ENCODE data around the gene ST7L.
A peak's percentile ranks its signal among the peaks of the same experiment; 100 is the strongest.

Gene ST7L

GRCh38 chr1:112518186-112518585 is 100.8 kb downstream of the ST7L start:
- H3K36me3 ChIP-seq (ENCODE audit: control insufficient read depth, insufficient read depth, low read length) = no peaks in the 10 kb centered on the region
- H3K27me3 ChIP-seq (ENCODE audit: control insufficient read depth, insufficient read depth, low read length) = no peaks in the 10 kb centered on the region

GRCh38 chr1:112517646-112518045 is 101.3 kb downstream of the ST7L start:
- Histone ChIP-seq H3K9me3 (ENCODE audit: control insufficient read depth, low read length) (no peaks in the 10 kb centered on the region), H3K36me3 (ENCODE audit: control insufficient read depth, insufficient read depth, low read length) (no peaks in the 10 kb centered on the region), H3K4me3 (ENCODE audit: low read length) (no peak overlapping the region), H3K9ac (ENCODE audit: low read length) (no peak overlapping the region), H3K4me1 (ENCODE audit: control insufficient read depth, insufficient read depth, low read length) (peaks cover 11% of the 10 kb centered on the region), H3K27me3 (ENCODE audit: control insufficient read depth, insufficient read depth, low read length) (no peaks in the 10 kb centered on the region)

More at GRCh38 chr1:112518186-112518585, 100.8 kb downstream of the ST7L start:
- Histone ChIP-seq H3K4me3 (ENCODE audit: low read length) (no peak overlapping the region), H3K9ac (ENCODE audit: low read length) (no peak overlapping the region), H3K4me1 (ENCODE audit: control insufficient read depth, insufficient read depth, low read length) (peaks cover 11% of the 10 kb centered on the region), H3K9me3 (ENCODE audit: control insufficient read depth, low read length) (no peaks in the 10 kb centered on the region)

GRCh38 chr1:112517231-112517630 is 101.7 kb downstream of the ST7L start:
- Histone ChIP-seq H3K9me3 (ENCODE audit: control insufficient read depth, low read length) (no peaks in the 10 kb centered on the region), H3K36me3 (ENCODE audit: control insufficient read depth, insufficient read depth, low read length) (no peaks in the 10 kb centered on the region), H3K27me3 (ENCODE audit: control insufficient read depth, insufficient read depth, low read length) (peaks cover under 1% of the 10 kb centered on the region), H3K9ac (ENCODE audit: low read length) (no peak overlapping the region), H3K4me1 (ENCODE audit: control insufficient read depth, insufficient read depth, low read length) (peaks cover 11% of the 10 kb centered on the region), H3K4me3 (ENCODE audit: low read length) (no peak overlapping the region)

GRCh38 chr1:112516141-112516540 is 102.8 kb downstream of the ST7L start:
- Histone ChIP-seq H3K4me3 (ENCODE audit: low read length) (no peak overlapping the region), H3K4me1 (ENCODE audit: control insufficient read depth, insufficient read depth, low read length) (peaks cover 11% of the 10 kb centered on the region), H3K9ac (ENCODE audit: low read length) (no peak overlapping the region), H3K9me3 (ENCODE audit: control insufficient read depth, low read length) (no peaks in the 10 kb centered on the region), H3K36me3 (ENCODE audit: control insufficient read depth, insufficient read depth, low read length) (no peaks in the 10 kb centered on the region), H3K27me3 (ENCODE audit: control insufficient read depth, insufficient read depth, low read length) (peaks cover 5% of the 10 kb centered on the region)

GRCh38 chr1:112515311-112516009 is 103.5 kb downstream of the ST7L start:
- H3K4me3 ChIP-seq (ENCODE audit: low read length) = no peak overlapping the region
- no peaks in the 10 kb centered on the region for H3K9me3 ChIP-seq (ENCODE audit: control insufficient read depth, low read length)
- H3K9ac ChIP-seq (ENCODE audit: low read length) = no peak overlapping the region
- peaks cover 11% of the 10 kb centered on the region for H3K4me1 ChIP-seq (ENCODE audit: control insufficient read depth, insufficient read depth, low read length)
- H3K36me3 ChIP-seq (ENCODE audit: control insufficient read depth, insufficient read depth, low read length) = no peaks in the 10 kb centered on the region
- H3K27me3 ChIP-seq (ENCODE audit: control insufficient read depth, insufficient read depth, low read length) = peaks cover 11% of the 10 kb centered on the region

GRCh38 chr1:112514901-112515300 is 104.0 kb downstream of the ST7L start:
- no peak overlapping the region for H3K9ac ChIP-seq (ENCODE audit: low read length)
- H3K36me3 ChIP-seq (ENCODE audit: control insufficient read depth, insufficient read depth, low read length) = no peaks in the 10 kb centered on the region
- H3K27me3 ChIP-seq (ENCODE audit: control insufficient read depth, insufficient read depth, low read length) = peaks cover 17% of the 10 kb centered on the region
- H3K9me3 ChIP-seq (ENCODE audit: control insufficient read depth, low read length) = no peaks in the 10 kb centered on the region
- no peak overlapping the region for H3K4me3 ChIP-seq (ENCODE audit: low read length)
- H3K4me1 ChIP-seq (ENCODE audit: control insufficient read depth, insufficient read depth, low read length) = peaks cover 11% of the 10 kb centered on the region

GRCh38 chr1:112513112-112513870 is 105.7 kb downstream of the ST7L start:
- Histone ChIP-seq H3K36me3 (ENCODE audit: control insufficient read depth, insufficient read depth, low read length) (no peaks in the 10 kb centered on the region), H3K9ac (ENCODE audit: low read length) (no peak overlapping the region), H3K9me3 (ENCODE audit: control insufficient read depth, low read length) (no peaks in the 10 kb centered on the region), H3K27me3 (ENCODE audit: control insufficient read depth, insufficient read depth, low read length) (peaks cover 33% of the 10 kb centered on the region), H3K4me1 (ENCODE audit: control insufficient read depth, insufficient read depth, low read length) (peaks cover 13% of the 10 kb centered on the region), H3K4me3 (ENCODE audit: low read length) (no peak overlapping the region)

GRCh38 chr1:112511897-112512296 is 107.0 kb downstream of the ST7L start:
- peaks cover 46% of the 10 kb centered on the region for H3K27me3 ChIP-seq (ENCODE audit: control insufficient read depth, insufficient read depth, low read length)
- peaks cover 20% of the 10 kb centered on the region for H3K4me1 ChIP-seq (ENCODE audit: control insufficient read depth, insufficient read depth, low read length)
- H3K9ac ChIP-seq (ENCODE audit: low read length) = no peak overlapping the region
- H3K4me3 ChIP-seq (ENCODE audit: low read length) = no peak overlapping the region
- H3K36me3 ChIP-seq (ENCODE audit: control insufficient read depth, insufficient read depth, low read length) = no peaks in the 10 kb centered on the region
- H3K9me3 ChIP-seq (ENCODE audit: control insufficient read depth, low read length) = no peaks in the 10 kb centered on the region

GRCh38 chr1:112510340-112510739 is 108.6 kb downstream of the ST7L start:
- peaks cover 16% of the 10 kb centered on the region for H3K4me1 ChIP-seq (ENCODE audit: control insufficient read depth, insufficient read depth, low read length)
- H3K9ac ChIP-seq (ENCODE audit: low read length) = no peak overlapping the region
- no peaks in the 10 kb centered on the region for H3K36me3 ChIP-seq (ENCODE audit: control insufficient read depth, insufficient read depth, low read length)
- H3K4me3 ChIP-seq (ENCODE audit: low read length) = no peak overlapping the region
- peaks cover 48% of the 10 kb centered on the region for H3K27me3 ChIP-seq (ENCODE audit: control insufficient read depth, insufficient read depth, low read length)
- no peaks in the 10 kb centered on the region for H3K9me3 ChIP-seq (ENCODE audit: control insufficient read depth, low read length)

GRCh38 chr1:112509660-112510178 is 109.2 kb downstream of the ST7L start:
- Histone ChIP-seq H3K9ac (ENCODE audit: low read length) (no peak overlapping the region), H3K27me3 (ENCODE audit: control insufficient read depth, insufficient read depth, low read length) (peaks cover 48% of the 10 kb centered on the region), H3K4me1 (ENCODE audit: control insufficient read depth, insufficient read depth, low read length) (peaks cover 10% of the 10 kb centered on the region), H3K4me3 (ENCODE audit: low read length) (no peak overlapping the region), H3K36me3 (ENCODE audit: control insufficient read depth, insufficient read depth, low read length) (no peaks in the 10 kb centered on the region), H3K9me3 (ENCODE audit: control insufficient read depth, low read length) (no peaks in the 10 kb centered on the region)

- H3K27me3 ChIP-seq (ENCODE audit: control insufficient read depth, insufficient read depth, low read length) = peaks cover 52% of the 10 kb centered on the region
- peak overlapping the region; percentile 47 for H3K9ac ChIP-seq (ENCODE audit: low read length)
These were observed 109.8 kb downstream of the ST7L start for GRCh38 chr1:112509005-112509659.

More at GRCh38 chr1:112509005-112509659, 109.8 kb downstream of the ST7L start:
- H3K36me3 ChIP-seq (ENCODE audit: control insufficient read depth, insufficient read depth, low read length) = no peaks in the 10 kb centered on the region
- peaks cover 9% of the 10 kb centered on the region for H3K4me1 ChIP-seq (ENCODE audit: control insufficient read depth, insufficient read depth, low read length)
- H3K9me3 ChIP-seq (ENCODE audit: control insufficient read depth, low read length) = no peaks in the 10 kb centered on the region
- H3K4me3 ChIP-seq (ENCODE audit: low read length) = no peak overlapping the region
